Heart right ventricle (tissue), 16 donors: ENCODE measurements around the gene PIK3R6. TPM values are rescaled to one million over a fixed set of nuclear protein-coding genes. Genes with fewer than 3 reads are reported as not detected.

Source experiments
- ATAC-seq, 8 donors: fragments of 200-7000 bp; cut with Tn5 transposase; one replicate each; pipeline ENCODE4 v1.9.1; 2020; ENCODE audit warnings: mild to moderate bottlenecking in 8 of 8, moderate library complexity in 8 of 8, moderate number of reproducible peaks in 1 of 8
- DNase-seq, 2 donors: peaks; one replicate each; pipeline ENCODE4 v3.0.0-alpha.2; 2020
- H3K27ac ChIP-seq, 10 donors: fragments of 200-600 bp; sonication (generic) in 2 of 10; one replicate each; pipeline versions ENCODE4 v1.5.0 to v1.8.0; 2020 to 2022; ENCODE audit warnings: mild to moderate bottlenecking in 3 of 10
- H3K27me3 ChIP-seq, 7 donors: fragments of 200-600 bp; one replicate each; pipeline ENCODE4 v1.8.0; 2021 to 2022; ENCODE audit warnings: mild to moderate bottlenecking in 2 of 7
- H3K36me3 ChIP-seq, 9 donors: fragments of 200-600 bp; sonication (generic) in 1 of 9; one replicate each; pipeline versions ENCODE4 v1.5.0 to v1.8.0; 2020 to 2022; ENCODE audit warnings: mild to moderate bottlenecking in 2 of 9
- H3K4me1 ChIP-seq, 9 donors: fragments of 200-600 bp; sonication (generic) in 1 of 9; one replicate each; pipeline versions ENCODE4 v1.5.0 to v1.8.0; 2020 to 2022; ENCODE audit warnings: mild to moderate bottlenecking in 4 of 9
- H3K4me3 ChIP-seq, 10 donors: fragments of 200-600 bp; sonication (generic) in 2 of 10; one replicate each; pipeline versions ENCODE4 v1.5.0 to v1.8.0; 2020 to 2022; ENCODE audit warnings: mild to moderate bottlenecking in 7 of 10, moderate library complexity in 2 of 10
- H3K9me3 ChIP-seq, 11 donors: fragments of 200-600 bp in 10 of 11; sonication (generic) in 2 of 11; one replicate each; pipeline versions ENCODE4 v1.5.0 to v1.8.0; 2013 to 2022; ENCODE audit warnings: mild to moderate bottlenecking in 2 of 11, control low read depth in 1 of 11, moderate library complexity in 1 of 11
- WGBS, 2 donors: extraction: QIAGEN DNeasy Blood & Tissue Kit; methylation state at CpG; one replicate each; pipeline ENCODE4 v1.1.7; 2013; ENCODE audit warnings: inconsistent platforms in 1 of 2; 5-methylcytosine and 5-hydroxymethylcytosine counted together
- intact Hi-C, 10 donors: fragments of 100-400 bp; cut with DNase I; formaldehyde crosslinking; loops; one replicate each; pipeline versions ENCODE4 v1.11.1 to v1.14.2; 2022
- polyA plus RNA-seq, 2 donors: library from polyadenylated mRNA; stranded (reverse); fragments of 200-250 nt; gene quantifications; one replicate each; pipeline ENCODE4 v1.2.3, GENCODE V29; 2013
- total RNA-seq, 10 donors: library from RNA; stranded (reverse); fragmentation: NEBNext Ultra II Directional in 3 of 10; extraction: Animal tissue kit (Norgen Biotek cat#: 25700) in 3 of 10; gene quantifications; one replicate each; pipeline versions ENCODE4 v1.2.1 to v1.2.4, GENCODE V29; 2021 to 2023
- TF ChIP-seq, protein P1 (sequence below), 9 donors: fragments of 200-600 bp; sonication (generic) in 2 of 9; IDR thresholded peaks; one replicate each; pipeline versions ENCODE4 v1.5.0 to v1.8.0; 2021 to 2022; ENCODE audit warnings: antibody characterized with exemption in 9 of 9, mild to moderate bottlenecking in 5 of 9, moderate library complexity in 1 of 9
- donor health status: Arrhythmogenic right ventricular cardiomyopathy.
- donor health status: ischemic (EF 13 %, LVEDD 7.1; RV severe dilation, severe dysfunction).
- donor health status: healthy with polysubstance abuse.
- donor health status: DM: no; HTN: yes; CAD: no.
- donor health status: DM: no; HTN: no; CAD: no.
- donor health status: ischemic (EF 25% LVEDD 6.9; RV normal size, moderate dysfunction).
- donor health status: ischemic (EF 25% LVEDD 5.7; RV mildly dilated, moderate dysfunction).
- donor health status: healthy.
- donor health status: DM: yes; HTN: yes; CAD: no.
- donor health status: Ischemic cardiomyopathy.
- donor health status: ischemic (EF 35%, LVEDD 5.7; RV mildly dilated, moderate dysfunction).
- donor health status: nonischemic (EF 11% LVEDD 7.7; RV severe dilation, severe dysfunction).
- donor health status: DM: yes; HTN: yes; CAD: no.
- donor health status: PGD.
- donor health status: ischemic (EF 29% LVEDD 5.4; RV normal size, mild dysfunction).
- donor health status: nonischemic (EF 23%, LVEDD 6.1; RV moderate dilation, normal function).

PIK3R6 gene
- total and polyA plus RNA-seq, 12 donors: 0.32 to 3.4 (median 1.0) TPM

GRCh38 chr17:8753136-8753975 lies 114.1 kb downstream of the PIK3R6 start:
- peaks cover 0 to 12% (median 0%) of the 10 kb centered on the region in 7 donors for H3K27me3 ChIP-seq
- DNase-seq: no peak
- 87 to 88% methylated on average over 12 of the region's 12 CpGs for WGBS, 2 donors
- no peak overlapping the region for H3K27ac ChIP-seq
- no peaks in the 10 kb centered on the region for H3K9me3 ChIP-seq
- ATAC-seq: no peak
- peaks cover 0 to 5% (median 0%) of the 10 kb centered on the region in 9 donors for H3K4me1 ChIP-seq
- intact Hi-C loops: loop anchor here in 2 of 10 donors (10.0 kb wide), 1 partner anchor 141 kb away; no protein-coding TSS in a partner anchor
- H3K36me3 ChIP-seq: no peaks in the 10 kb centered on the region
- no peak overlapping the region for H3K4me3 ChIP-seq
- TF ChIP-seq, protein P1, sequence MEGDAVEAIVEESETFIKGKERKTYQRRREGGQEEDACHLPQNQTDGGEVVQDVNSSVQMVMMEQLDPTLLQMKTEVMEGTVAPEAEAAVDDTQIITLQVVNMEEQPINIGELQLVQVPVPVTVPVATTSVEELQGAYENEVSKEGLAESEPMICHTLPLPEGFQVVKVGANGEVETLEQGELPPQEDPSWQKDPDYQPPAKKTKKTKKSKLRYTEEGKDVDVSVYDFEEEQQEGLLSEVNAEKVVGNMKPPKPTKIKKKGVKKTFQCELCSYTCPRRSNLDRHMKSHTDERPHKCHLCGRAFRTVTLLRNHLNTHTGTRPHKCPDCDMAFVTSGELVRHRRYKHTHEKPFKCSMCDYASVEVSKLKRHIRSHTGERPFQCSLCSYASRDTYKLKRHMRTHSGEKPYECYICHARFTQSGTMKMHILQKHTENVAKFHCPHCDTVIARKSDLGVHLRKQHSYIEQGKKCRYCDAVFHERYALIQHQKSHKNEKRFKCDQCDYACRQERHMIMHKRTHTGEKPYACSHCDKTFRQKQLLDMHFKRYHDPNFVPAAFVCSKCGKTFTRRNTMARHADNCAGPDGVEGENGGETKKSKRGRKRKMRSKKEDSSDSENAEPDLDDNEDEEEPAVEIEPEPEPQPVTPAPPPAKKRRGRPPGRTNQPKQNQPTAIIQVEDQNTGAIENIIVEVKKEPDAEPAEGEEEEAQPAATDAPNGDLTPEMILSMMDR (IDR thresholded peaks at IDR 0.05): no peak

Other genes with a start within 250 kb of the PIK3R6 start
- gene MYH10, start 236.9 kb downstream of the PIK3R6 start, total RNA-seq: 10 to 100 TPM; 16.1 to 61.0 (median 39.9) TPM
- 10 to 100 TPM; 10.3 to 14.3 TPM for gene MYH10, start 236.9 kb downstream of the PIK3R6 start, polyA plus RNA-seq
- under 1 TPM in 1 of 10 donors, not detected in 9; 0.30 TPM for gene CCDC42, start 122.8 kb downstream of the PIK3R6 start, total RNA-seq
- not detected for gene CCDC42, start 122.8 kb downstream of the PIK3R6 start, polyA plus RNA-seq
- gene SPDYE4, start 109.1 kb downstream of the PIK3R6 start, total RNA-seq: not detected
- not detected for gene SPDYE4, start 109.1 kb downstream of the PIK3R6 start, polyA plus RNA-seq
- gene MFSD6L, start 68.3 kb downstream of the PIK3R6 start, total RNA-seq: under 1 TPM in 3 of 10 donors, not detected in 7; 0.14 to 0.28 (median 0.19) TPM
- gene MFSD6L, start 68.3 kb downstream of the PIK3R6 start, polyA plus RNA-seq: under 1 TPM; 0.03 to 0.15 TPM
- gene PIK3R5, start 98.0 kb upstream of the PIK3R6 start, total RNA-seq: 10 to 100 TPM in 1 of 10 donors, 1 to 10 TPM in 7, under 1 TPM in 2; 0.66 to 10.1 (median 2.4) TPM
- 1 to 10 TPM; 1.4 to 2.0 TPM for gene PIK3R5, start 98.0 kb upstream of the PIK3R6 start, polyA plus RNA-seq
- gene NTN1, start 153.8 kb upstream of the PIK3R6 start, total RNA-seq: 10 to 100 TPM in 9 of 10 donors, 1 to 10 TPM in 1; 6.2 to 38.7 (median 17.9) TPM
- 1 to 10 TPM; 3.0 to 4.9 TPM for gene NTN1, start 153.8 kb upstream of the PIK3R6 start, polyA plus RNA-seq